ENCODE measurements around the gene FCHO2.

DNA sequence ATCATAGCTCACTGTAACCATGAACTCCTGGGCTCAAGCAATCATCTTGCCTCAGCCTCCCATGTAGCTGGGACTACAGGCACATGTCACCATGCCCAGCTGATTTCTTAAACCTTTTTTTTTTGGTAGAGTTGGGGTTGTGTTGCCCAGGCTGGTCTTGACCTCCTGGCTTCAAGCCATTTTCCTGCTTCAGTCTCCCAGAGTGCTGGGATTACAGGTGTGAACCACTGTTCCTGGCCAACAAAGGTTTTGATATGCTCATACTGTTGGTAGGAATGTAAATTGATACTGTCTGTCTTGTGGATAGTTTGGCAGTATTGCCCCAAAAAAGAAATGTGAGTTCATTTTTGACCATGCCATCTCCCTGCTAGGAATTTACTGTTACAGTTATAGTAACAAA lies 87.2 kb downstream of the FCHO2 start:
- TF ChIP-seq, protein P1, sequence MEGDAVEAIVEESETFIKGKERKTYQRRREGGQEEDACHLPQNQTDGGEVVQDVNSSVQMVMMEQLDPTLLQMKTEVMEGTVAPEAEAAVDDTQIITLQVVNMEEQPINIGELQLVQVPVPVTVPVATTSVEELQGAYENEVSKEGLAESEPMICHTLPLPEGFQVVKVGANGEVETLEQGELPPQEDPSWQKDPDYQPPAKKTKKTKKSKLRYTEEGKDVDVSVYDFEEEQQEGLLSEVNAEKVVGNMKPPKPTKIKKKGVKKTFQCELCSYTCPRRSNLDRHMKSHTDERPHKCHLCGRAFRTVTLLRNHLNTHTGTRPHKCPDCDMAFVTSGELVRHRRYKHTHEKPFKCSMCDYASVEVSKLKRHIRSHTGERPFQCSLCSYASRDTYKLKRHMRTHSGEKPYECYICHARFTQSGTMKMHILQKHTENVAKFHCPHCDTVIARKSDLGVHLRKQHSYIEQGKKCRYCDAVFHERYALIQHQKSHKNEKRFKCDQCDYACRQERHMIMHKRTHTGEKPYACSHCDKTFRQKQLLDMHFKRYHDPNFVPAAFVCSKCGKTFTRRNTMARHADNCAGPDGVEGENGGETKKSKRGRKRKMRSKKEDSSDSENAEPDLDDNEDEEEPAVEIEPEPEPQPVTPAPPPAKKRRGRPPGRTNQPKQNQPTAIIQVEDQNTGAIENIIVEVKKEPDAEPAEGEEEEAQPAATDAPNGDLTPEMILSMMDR (conservative IDR thresholded peaks at IDR 0.05 in 1 of 2, IDR thresholded peaks at IDR 0.05 in 1 of 2; ENCODE audit: extremely low read depth in 1 of 2, insufficient read depth in 1 of 2, low read depth in 1 of 2, low read length in 2 of 2), result no peak
- TF ChIP-seq EZH2 (IDR thresholded peaks at IDR 0.05; ENCODE audit: borderline replicate concordance, low read length), result no peak

All from mammary epithelial cell (primary cell).